RWPE1 (cell line): ENCODE measurements around the gene IL31RA.

Experiments
- CTCF ChIA-PET: fragments of 350-600 bp; sonication (Branson Sonifier 250); formaldehyde crosslinking; extraction: SDS; loops from one replicate; lab custom pipeline; 2021; lab: Yijun Ruan, JAX
- POLR2A ChIA-PET: fragments of 400-600 bp; formaldehyde crosslinking; extraction: SDS; loops from one replicate; lab custom pipeline; 2020; ENCODE audit warnings: antibody characterized with exemption; ENCODE audit not compliant: low non-redundant PET; lab: Yijun Ruan, JAX
- DNase-seq: peaks from one replicate; pipeline ENCODE4 v3.0.0; 2012; ENCODE audit warnings: low spot score
- H3K27ac ChIP-seq: fragments of 450-650 bp; 2 replicates; pipeline ENCODE4 v1.5.1; 2017
- CTCF ChIP-seq: fragments of 450-650 bp; conservative IDR thresholded peaks from 2 replicates; pipeline ENCODE4 v1.5.1; 2017; ENCODE audit warnings: low read depth, mild to moderate bottlenecking

IL31RA gene

GRCh38 chr5:55877655-55878054 lies 26.5 kb downstream of the IL31RA start:
- no peak for DNase-seq
- ChIA-PET POLR2A (no interaction called here), CTCF (no interaction called here)
- no peak for TF ChIP-seq CTCF
- H3K27ac ChIP-seq: no peak overlapping the region

GRCh38 chr5:55880453-55880852 lies 29.3 kb downstream of the IL31RA start:
- CTCF ChIA-PET: interaction anchor here (1.2 kb wide), 1 partner anchor 11 kb away, joined by 5 read pairs; no protein-coding TSS in a partner anchor
- H3K27ac ChIP-seq: no peak overlapping the region
- no peak for DNase-seq
- POLR2A ChIA-PET: no interaction called here
- no peak for TF ChIP-seq CTCF

GRCh38 chr5:55885359-55885758 lies 34.2 kb downstream of the IL31RA start:
- no peak for TF ChIP-seq CTCF
- H3K27ac ChIP-seq: no peak overlapping the region
- CTCF ChIA-PET: interaction anchor here (0.6 kb wide), 2 partner anchors 316 to 1815 kb away, joined by 3 to 7 read pairs; no protein-coding TSS in a partner anchor
- DNase-seq: no peak
- POLR2A ChIA-PET: no interaction called here

GRCh38 chr5:55888205-55888604 lies 37.0 kb downstream of the IL31RA start:
- POLR2A ChIA-PET: no interaction called here
- H3K27ac ChIP-seq: no peak overlapping the region
- CTCF ChIA-PET: interaction anchor here (0.7 kb wide), 1 partner anchor 1263 kb away, joined by 6 read pairs; no protein-coding TSS in a partner anchor
- DNase-seq: no peak
- TF ChIP-seq CTCF: no peak

- ChIA-PET POLR2A (no interaction called here), CTCF (interaction anchor here (1.0 kb wide), 1 partner anchor 13 kb away, joined by 3 read pairs; no protein-coding TSS in a partner anchor)
- no peak for TF ChIP-seq CTCF
Observed at GRCh38 chr5:55892479-55892878, 41.3 kb downstream of the IL31RA start.

GRCh38 chr5:55894135-55894534 lies 43.0 kb downstream of the IL31RA start:
- no peak for TF ChIP-seq CTCF
- ChIA-PET CTCF (interaction anchor here (0.7 kb wide), 1 partner anchor 28 kb away, joined by 4 read pairs; no protein-coding TSS in a partner anchor), POLR2A (no interaction called here)
- H3K27ac ChIP-seq: no peak overlapping the region
- no peak for DNase-seq

More at GRCh38 chr5:55892479-55892878, 41.3 kb downstream of the IL31RA start:
- H3K27ac ChIP-seq: no peak overlapping the region
- DNase-seq: no peak
